ENCODE results near the gene PRXL2B.

GRCh38 chr1:2583331-2583791 is 3.2 kb upstream of the PRXL2B start:
- no peak for TF ChIP-seq POLR2A (IDR thresholded peaks at IDR 0.05; ENCODE audit: low read depth, low read length)
- no peak for TF ChIP-seq POLR2AphosphoS5 (IDR thresholded peaks at IDR 0.05; ENCODE audit: low read depth, low read length)
